Measurements from ENCODE around the gene SEPTIN11.

The SEPTIN11 gene

GRCh38 chr4:76958891-76959290, 9.3 kb downstream of the SEPTIN11 start:
- H3K4me1 ChIP-seq (ENCODE audit: control insufficient read depth, insufficient read depth, low read length): 0 out of 2 replicates have a peak, but pooled peaks cover 6% of the 10 kb centered on the region
- no peak overlapping the region for H3K27ac ChIP-seq (ENCODE audit: extremely low read depth, low read depth, low read length)
- H3K36me3 ChIP-seq (ENCODE audit: control insufficient read depth in 2 of 2, insufficient read depth in 1 of 2, low read length in 2 of 2): no peaks in the 10 kb centered on the region
- ChIA-PET CTCF (interaction anchor here (0.6 kb wide), 2 partner anchors 8 to 245 kb away, joined by 3 read pairs; no protein-coding TSS in a partner anchor), POLR2A (no interaction called here)
- H3K9me3 ChIP-seq (ENCODE audit: control insufficient read depth, insufficient read depth, low read depth, low read length): no peaks in the 10 kb centered on the region
- TF ChIP-seq ZBTB26 (tag by site-specific recombination; optimal IDR thresholded peaks at IDR 0.05): no peak
- TF ChIP-seq, protein P1, sequence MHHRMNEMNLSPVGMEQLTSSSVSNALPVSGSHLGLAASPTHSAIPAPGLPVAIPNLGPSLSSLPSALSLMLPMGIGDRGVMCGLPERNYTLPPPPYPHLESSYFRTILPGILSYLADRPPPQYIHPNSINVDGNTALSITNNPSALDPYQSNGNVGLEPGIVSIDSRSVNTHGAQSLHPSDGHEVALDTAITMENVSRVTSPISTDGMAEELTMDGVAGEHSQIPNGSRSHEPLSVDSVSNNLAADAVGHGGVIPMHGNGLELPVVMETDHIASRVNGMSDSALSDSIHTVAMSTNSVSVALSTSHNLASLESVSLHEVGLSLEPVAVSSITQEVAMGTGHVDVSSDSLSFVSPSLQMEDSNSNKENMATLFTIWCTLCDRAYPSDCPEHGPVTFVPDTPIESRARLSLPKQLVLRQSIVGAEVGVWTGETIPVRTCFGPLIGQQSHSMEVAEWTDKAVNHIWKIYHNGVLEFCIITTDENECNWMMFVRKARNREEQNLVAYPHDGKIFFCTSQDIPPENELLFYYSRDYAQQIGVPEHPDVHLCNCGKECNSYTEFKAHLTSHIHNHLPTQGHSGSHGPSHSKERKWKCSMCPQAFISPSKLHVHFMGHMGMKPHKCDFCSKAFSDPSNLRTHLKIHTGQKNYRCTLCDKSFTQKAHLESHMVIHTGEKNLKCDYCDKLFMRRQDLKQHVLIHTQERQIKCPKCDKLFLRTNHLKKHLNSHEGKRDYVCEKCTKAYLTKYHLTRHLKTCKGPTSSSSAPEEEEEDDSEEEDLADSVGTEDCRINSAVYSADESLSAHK (tag by site-specific recombination; IDR thresholded peaks at IDR 0.05): no peak
- no peak for TF ChIP-seq SETDB1 (IDR thresholded peaks at IDR 0.05; ENCODE audit: insufficient read length, low read length)
- no peak for TF ChIP-seq ZBTB1 (tag by site-specific recombination; IDR thresholded peaks at IDR 0.05)
- TF ChIP-seq ZNF223 (tag by site-specific recombination; IDR thresholded peaks at IDR 0.05): no peak
- TF ChIP-seq ZNF239 (tag by site-specific recombination; IDR thresholded peaks at IDR 0.05): no peak
- no peak for TF ChIP-seq GLIS1 (tag by site-specific recombination; IDR thresholded peaks at IDR 0.05)
- no peak for TF ChIP-seq ZNF660 (tag by site-specific recombination; IDR thresholded peaks at IDR 0.05)
- TF ChIP-seq ZNF600 (tag by site-specific recombination; IDR thresholded peaks at IDR 0.05): no peak
- no peak for TF ChIP-seq IKZF3 (tag by site-specific recombination; IDR thresholded peaks at IDR 0.05)
- TF ChIP-seq MZF1 (tag by site-specific recombination; IDR thresholded peaks at IDR 0.05; ENCODE audit: borderline replicate concordance): no peak
- no peak for TF ChIP-seq ZNF324 (tag by site-specific recombination; IDR thresholded peaks at IDR 0.05)
- no peak for TF ChIP-seq ZNF76 (tag by site-specific recombination; IDR thresholded peaks at IDR 0.05; ENCODE audit: borderline replicate concordance, low read depth)
- no peak for TF ChIP-seq ZNF280C (tag by site-specific recombination; IDR thresholded peaks at IDR 0.05)
- no peak for TF ChIP-seq ZNF184 (tag by site-specific recombination; IDR thresholded peaks at IDR 0.05)
- TF ChIP-seq, protein P2, sequence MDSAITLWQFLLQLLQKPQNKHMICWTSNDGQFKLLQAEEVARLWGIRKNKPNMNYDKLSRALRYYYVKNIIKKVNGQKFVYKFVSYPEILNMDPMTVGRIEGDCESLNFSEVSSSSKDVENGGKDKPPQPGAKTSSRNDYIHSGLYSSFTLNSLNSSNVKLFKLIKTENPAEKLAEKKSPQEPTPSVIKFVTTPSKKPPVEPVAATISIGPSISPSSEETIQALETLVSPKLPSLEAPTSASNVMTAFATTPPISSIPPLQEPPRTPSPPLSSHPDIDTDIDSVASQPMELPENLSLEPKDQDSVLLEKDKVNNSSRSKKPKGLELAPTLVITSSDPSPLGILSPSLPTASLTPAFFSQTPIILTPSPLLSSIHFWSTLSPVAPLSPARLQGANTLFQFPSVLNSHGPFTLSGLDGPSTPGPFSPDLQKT (IDR thresholded peaks at IDR 0.05; ENCODE audit: borderline replicate concordance, low read depth, low read length): no peak
- no peak for TF ChIP-seq ZNF311 (tag by site-specific recombination; IDR thresholded peaks at IDR 0.05; ENCODE audit: borderline replicate concordance)
- TF ChIP-seq ZNF335 (tag by site-specific recombination; conservative IDR thresholded peaks at IDR 0.05): no peak
- no peak for TF ChIP-seq ZNF510 (tag by site-specific recombination; IDR thresholded peaks at IDR 0.05; ENCODE audit: insufficient replicate concordance)
- TF ChIP-seq ZNF561 (tag by site-specific recombination; IDR thresholded peaks at IDR 0.05; ENCODE audit: borderline replicate concordance): no peak
- H3K4me3 ChIP-seq (ENCODE audit: low read depth, low read length): no peak overlapping the region
